ENCODE data around the gene PLXDC1.

DNA sequence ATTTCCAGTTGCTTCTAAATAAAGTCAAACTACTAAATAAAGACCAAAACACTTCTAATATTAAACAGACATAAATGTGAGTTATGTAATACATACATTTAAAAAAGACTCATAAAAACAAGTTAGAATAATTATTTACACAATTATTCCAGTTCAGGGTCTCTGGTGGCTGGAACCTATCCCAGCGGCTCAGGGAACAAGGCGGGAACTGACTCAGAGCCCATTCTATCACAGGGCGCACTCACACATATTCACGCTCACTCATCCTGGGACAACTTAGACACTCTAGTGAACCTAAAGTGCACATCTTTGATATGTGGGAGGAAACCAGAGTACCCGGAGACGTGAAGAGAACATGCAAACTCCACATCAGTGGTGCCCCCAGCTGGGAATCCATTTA is 25.0 kb downstream of the PLXDC1 start:
- no peak for TF ChIP-seq ZFP30 (CRISPR knock-in tag; IDR thresholded peaks at IDR 0.05)
- TF ChIP-seq, protein P1, sequence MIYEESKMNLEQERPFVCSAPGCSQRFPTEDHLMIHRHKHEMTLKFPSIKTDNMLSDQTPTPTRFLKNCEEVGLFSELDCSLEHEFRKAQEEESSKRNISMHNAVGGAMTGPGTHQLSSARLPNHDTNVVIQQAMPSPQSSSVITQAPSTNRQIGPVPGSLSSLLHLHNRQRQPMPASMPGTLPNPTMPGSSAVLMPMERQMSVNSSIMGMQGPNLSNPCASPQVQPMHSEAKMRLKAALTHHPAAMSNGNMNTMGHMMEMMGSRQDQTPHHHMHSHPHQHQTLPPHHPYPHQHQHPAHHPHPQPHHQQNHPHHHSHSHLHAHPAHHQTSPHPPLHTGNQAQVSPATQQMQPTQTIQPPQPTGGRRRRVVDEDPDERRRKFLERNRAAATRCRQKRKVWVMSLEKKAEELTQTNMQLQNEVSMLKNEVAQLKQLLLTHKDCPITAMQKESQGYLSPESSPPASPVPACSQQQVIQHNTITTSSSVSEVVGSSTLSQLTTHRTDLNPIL (CRISPR knock-in tag; IDR thresholded peaks at IDR 0.05; ENCODE audit: low read depth): no peak
- TF ChIP-seq, protein P2, sequence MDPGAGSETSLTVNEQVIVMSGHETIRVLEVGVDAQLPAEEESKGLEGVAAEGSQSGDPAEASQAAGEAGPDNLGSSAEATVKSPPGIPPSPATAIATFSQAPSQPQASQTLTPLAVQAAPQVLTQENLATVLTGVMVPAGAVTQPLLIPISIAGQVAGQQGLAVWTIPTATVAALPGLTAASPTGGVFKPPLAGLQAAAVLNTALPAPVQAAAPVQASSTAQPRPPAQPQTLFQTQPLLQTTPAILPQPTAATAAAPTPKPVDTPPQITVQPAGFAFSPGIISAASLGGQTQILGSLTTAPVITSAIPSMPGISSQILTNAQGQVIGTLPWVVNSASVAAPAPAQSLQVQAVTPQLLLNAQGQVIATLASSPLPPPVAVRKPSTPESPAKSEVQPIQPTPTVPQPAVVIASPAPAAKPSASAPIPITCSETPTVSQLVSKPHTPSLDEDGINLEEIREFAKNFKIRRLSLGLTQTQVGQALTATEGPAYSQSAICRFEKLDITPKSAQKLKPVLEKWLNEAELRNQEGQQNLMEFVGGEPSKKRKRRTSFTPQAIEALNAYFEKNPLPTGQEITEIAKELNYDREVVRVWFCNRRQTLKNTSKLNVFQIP (CRISPR knock-in tag; IDR thresholded peaks at IDR 0.05; ENCODE audit: borderline replicate concordance, low read depth): no peak
- TF ChIP-seq OSR1 (CRISPR knock-in tag; IDR thresholded peaks at IDR 0.05): no peak
- no peak for TF ChIP-seq ZNF8 (CRISPR knock-in tag; IDR thresholded peaks at IDR 0.05)

Measured in SK-N-SH treated with all-trans-retinoic acid at 6 μM for 48 hours (cell line).